IMR-90 (cell line): ENCODE data around the gene FRS3. TPM values are rescaled to one million over a fixed set of nuclear protein-coding genes. Genes with fewer than 3 reads are reported as not detected.

Source experiments
- ATAC-seq: fragments of 200-7000 bp; cut with Tn5 transposase; 2 replicates; pipeline ENCODE4 v1.9.1; 2020; ENCODE audit warnings: low read depth, mild to moderate bottlenecking, moderate library complexity
- BruUV-seq: library from RNA; stranded (reverse); fragments of 400-500 nt; replicated peaks from 2 replicates; lab custom pipeline; 2021; lab: Mats Ljungman, UMichigan
- CTCF ChIA-PET: fragments of 300-600 bp; formaldehyde crosslinking; extraction: SDS; loops from one replicate; lab custom pipeline; 2021; ENCODE audit warnings: antibody characterized with exemption; lab: Yijun Ruan, JAX
- POLR2A ChIA-PET: fragments of 300-600 bp; sonication (Branson Sonifier 250); formaldehyde crosslinking; loops from one replicate; lab custom pipeline; 2022; ENCODE audit warnings: antibody characterized with exemption; ENCODE audit not compliant: unreplicated experiment; lab: Charles Lee
- DNase-seq: peaks from one replicate; pipeline ENCODE4 v3.0.0; 2013
- H2AFZ ChIP-seq: replicated peaks from 2 replicates; pipeline ENCODE3; 2013; ENCODE audit warnings: low read length, mild to moderate bottlenecking; ENCODE audit not compliant: poor library complexity
- H2AK5ac ChIP-seq: 2 replicates; pipeline ENCODE4 v1.6.1; 2013; ENCODE audit warnings: low read depth, low read length, inconsistent platforms
- H2AK9ac ChIP-seq: replicated peaks from 2 replicates; pipeline ENCODE3; 2013; ENCODE audit warnings: mild to moderate bottlenecking, low read depth, low read length, moderate library complexity; ENCODE audit not compliant: poor library complexity
- H2BK120ac ChIP-seq: 2 replicates; pipeline ENCODE4 v1.6.1; 2013; ENCODE audit warnings: low read depth, low read length, inconsistent platforms
- H2BK15ac ChIP-seq: 3 replicates; pipeline ENCODE4 v1.6.1; 2013; ENCODE audit warnings: low read depth, low read length, inconsistent platforms
- H2BK20ac ChIP-seq: 2 replicates; pipeline ENCODE4 v1.6.1; 2013; ENCODE audit warnings: low read depth, mild to moderate bottlenecking, inconsistent platforms, low read length, moderate library complexity
- H2BK5ac ChIP-seq: 2 replicates; pipeline ENCODE4 v1.6.1; 2013; ENCODE audit warnings: mild to moderate bottlenecking, low read depth, low read length, inconsistent platforms; ENCODE audit not compliant: poor library complexity, severe bottlenecking
- H3K14ac ChIP-seq: replicated peaks from 2 replicates; pipeline ENCODE4 v1.6.1; 2013; ENCODE audit warnings: low read depth, low read length, inconsistent platforms
- H3K18ac ChIP-seq: 2 replicates; pipeline ENCODE4 v1.6.1; 2013; ENCODE audit warnings: low read depth, low read length, control low read depth
- H3K23ac ChIP-seq: 2 replicates; pipeline ENCODE4 v1.6.1; 2013; ENCODE audit warnings: low read depth, low read length, inconsistent platforms
- H3K27ac ChIP-seq: 2 replicates; pipeline ENCODE4 v1.5.1; 2013; ENCODE audit warnings: mild to moderate bottlenecking, control low read depth, low read length; ENCODE audit not compliant: insufficient read depth
- H3K27me3 ChIP-seq: 2 replicates; pipeline ENCODE4 v1.6.1; 2013; ENCODE audit warnings: low read length; ENCODE audit not compliant: control insufficient read depth, insufficient read depth
- H3K36me3 ChIP-seq: 2 replicates; pipeline ENCODE4 v1.6.1; 2013; ENCODE audit warnings: low read length, mixed read lengths; ENCODE audit not compliant: control insufficient read depth, insufficient read depth
- H3K4ac ChIP-seq: 2 replicates; pipeline ENCODE4 v1.6.1; 2013; ENCODE audit warnings: low read depth, low read length, inconsistent platforms
- H3K4me1 ChIP-seq: 2 replicates; pipeline ENCODE4 v1.6.1; 2013; ENCODE audit warnings: low read length, mixed read lengths; ENCODE audit not compliant: control insufficient read depth, insufficient read depth
- H3K4me2 ChIP-seq: 2 replicates; pipeline ENCODE4 v1.6.1; 2013; ENCODE audit warnings: low read depth, mild to moderate bottlenecking, control low read depth, low read length, moderate library complexity
- H3K4me3 ChIP-seq: 2 replicates; pipeline ENCODE4 v1.5.1; 2013; ENCODE audit warnings: low read depth, mild to moderate bottlenecking, control low read depth, low read length, moderate library complexity; ENCODE audit not compliant: insufficient read depth
- H3K56ac ChIP-seq: 2 replicates; pipeline ENCODE4 v1.6.1; 2013; ENCODE audit warnings: low read length, inconsistent platforms; ENCODE audit not compliant: insufficient read depth; ENCODE audit errors: extremely low read depth
- H3K79me1 ChIP-seq, 2 experiments: 2 replicates each; pipeline ENCODE4 v1.6.1; 2013; ENCODE audit warnings: low read length in 2 of 2, inconsistent platforms in 1 of 2, low read depth in 1 of 2
- H3K9ac ChIP-seq: 2 replicates; pipeline ENCODE4 v1.6.1; 2013; ENCODE audit warnings: low read depth, low read length, control low read depth
- H3K9me1 ChIP-seq: 2 replicates; pipeline ENCODE4 v1.6.1; 2013; ENCODE audit warnings: low read length, inconsistent platforms; ENCODE audit not compliant: insufficient read depth
- H3K9me3 ChIP-seq: 2 replicates; pipeline ENCODE4 v1.6.1; 2013; ENCODE audit warnings: low read length; ENCODE audit not compliant: control insufficient read depth, insufficient read depth
- H4K20me1 ChIP-seq: 2 replicates; pipeline ENCODE4 v1.6.1; 2013; ENCODE audit warnings: low read length, inconsistent platforms; ENCODE audit not compliant: insufficient read depth
- H4K5ac ChIP-seq: 2 replicates; pipeline ENCODE4 v1.6.1; 2013; ENCODE audit warnings: mild to moderate bottlenecking, low read depth, low read length, control low read depth
- H4K8ac ChIP-seq, 2 experiments: 2 replicates each; pipeline ENCODE4 v1.6.1; 2013; ENCODE audit warnings: low read depth in 2 of 2, low read length in 2 of 2, control low read depth in 1 of 2, inconsistent platforms in 1 of 2
- H4K91ac ChIP-seq: 2 replicates; pipeline ENCODE4 v1.6.1; 2013; ENCODE audit warnings: low read depth, low read length, inconsistent platforms; ENCODE audit not compliant: insufficient read depth
- RAD21 ChIP-seq: IDR thresholded peaks from 2 replicates; pipeline ENCODE4 v1.6.1; 2012; ENCODE audit warnings: low read length, improper control_type of control experiment
- SMC3 ChIP-seq: fragments of 150-350 bp; IDR thresholded peaks from 2 replicates; pipeline ENCODE4 v1.6.1; 2016; ENCODE audit warnings: low read depth, mild to moderate bottlenecking, antibody characterized with exemption, low read length, moderate library complexity
- WGBS, 2 experiments: methylation state at CpG; one replicate each; pipeline versions ENCODE4 v1.1.5 to v1.1.7; 2013; ENCODE audit warnings: missing lambda C conversion rate in 2 of 2; ENCODE audit not compliant: insufficient read length in 1 of 2; ENCODE audit errors: extremely low coverage in 2 of 2; 5-methylcytosine and 5-hydroxymethylcytosine counted together
- dilution Hi-C: fragments of 300-500 bp; cut with HindIII; formaldehyde crosslinking; loops from one replicate; pipeline ENCODE4 v1.14.3; 2018; ENCODE audit warnings: low sequenced_read_pairs; ENCODE audit not compliant: unreplicated experiment
- in situ Hi-C: fragments of 300-500 bp; cut with MboI; formaldehyde crosslinking; loops from 3 replicates; pipeline ENCODE4 v1.14.3; 2019; ENCODE audit warnings: low sequenced_read_pairs, inconsistent platforms, mixed read lengths
- intact Hi-C: fragments of 100-400 bp; cut with micrococcal nuclease; formaldehyde crosslinking; loops from 2 replicates; pipeline ENCODE4 v1.10.0; 2022
- polyA plus RNA-seq, 3 experiments: library from polyadenylated mRNA; depleted of rRNA; stranded (reverse); fragments of >200 nt; gene quantifications; 2 replicates each; pipeline ENCODE4 v1.2.3, GENCODE V29; 2012; ENCODE audit warnings: low replicate concordance in 1 of 3
- total RNA-seq: library from RNA; depleted of rRNA; stranded (reverse); fragments of >200 nt; gene quantifications from 2 replicates; pipeline ENCODE4 v1.2.3, GENCODE V29; 2012
- TF ChIP-seq, protein P1 (sequence below): fragments of 150-350 bp; IDR thresholded peaks from 2 replicates; pipeline ENCODE4 v1.6.1; 2016; ENCODE audit warnings: low read depth, mild to moderate bottlenecking, low read length, moderate library complexity, borderline replicate concordance

Gene FRS3
- total and polyA plus RNA-seq, 2 of the 4 experiments (the other 2 are of a cell fraction), result 0.54 to 3.8 TPM

DNA sequence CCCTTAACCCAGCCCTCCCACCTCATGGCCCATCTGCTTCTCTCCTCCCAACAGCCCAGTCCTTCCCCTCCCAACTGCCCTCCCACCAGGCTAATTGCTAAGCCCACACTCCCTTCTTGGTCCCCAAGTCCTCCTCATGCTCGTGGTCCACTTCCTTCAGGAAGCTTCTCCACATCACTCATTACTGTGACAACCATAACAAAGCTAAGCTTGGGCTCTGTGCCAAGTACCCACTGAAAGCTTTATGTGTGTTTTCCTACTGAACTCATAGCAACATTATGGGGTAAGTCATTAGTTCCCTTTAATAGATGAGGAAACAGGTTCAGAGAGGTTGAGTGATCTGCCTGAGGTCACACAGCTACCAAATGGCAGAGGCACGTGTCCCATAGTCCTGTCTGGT is 16.2 kb downstream of the FRS3 start:
- in situ Hi-C loops, result no loop called here
- Histone ChIP-seq H3K27ac (no peak overlapping the region), H2AK9ac (no peak overlapping the region), H3K9me1 (no peaks in the 10 kb centered on the region; the same call in 1 of the 2 replicates), H4K20me1 (no peaks in the 10 kb centered on the region), H3K9ac (no peak overlapping the region), H2BK120ac (no peak overlapping the region), H2BK15ac (no peak overlapping the region), H3K36me3 (no peaks in the 10 kb centered on the region), H3K4ac (no peak overlapping the region), H3K4me3 (no peak overlapping the region), H3K9me3 (no peaks in the 10 kb centered on the region), H2AFZ (peak overlapping the region; percentile 26), H3K4me2 (no peak overlapping the region), H2BK20ac (no peak overlapping the region), H3K18ac (no peak overlapping the region), H2BK5ac (no peak overlapping the region), H4K91ac (no peak overlapping the region), H3K27me3 (peaks cover 14% of the 10 kb centered on the region; the same call in 1 of the 2 replicates), H3K14ac (no peak overlapping the region), H3K79me1 (no peaks in the 10 kb centered on the region), H3K56ac (no peak overlapping the region), H2AK5ac (no peak overlapping the region), H3K4me1 (peaks cover 5% of the 10 kb centered on the region; the same call in 1 of the 2 replicates), H3K23ac (no peak overlapping the region), H4K5ac (no peak overlapping the region), H4K8ac (no peak overlapping the region)
- CTCF ChIA-PET, result no interaction called here
- dilution Hi-C loops, result no loop called here
- 0% methylated on average over 1 of the region's 2 CpGs; no CpG with 5 or more reads in 1 of the 2 experiments for WGBS, 2 experiments
- ATAC-seq, result no peak
- BruUV-seq, result no TSS peak
- POLR2A ChIA-PET, result no interaction called here
- intact Hi-C loops, result no loop called here
- TF ChIP-seq SMC3 (no peak), RAD21 (no peak)
- TF ChIP-seq, protein P1, sequence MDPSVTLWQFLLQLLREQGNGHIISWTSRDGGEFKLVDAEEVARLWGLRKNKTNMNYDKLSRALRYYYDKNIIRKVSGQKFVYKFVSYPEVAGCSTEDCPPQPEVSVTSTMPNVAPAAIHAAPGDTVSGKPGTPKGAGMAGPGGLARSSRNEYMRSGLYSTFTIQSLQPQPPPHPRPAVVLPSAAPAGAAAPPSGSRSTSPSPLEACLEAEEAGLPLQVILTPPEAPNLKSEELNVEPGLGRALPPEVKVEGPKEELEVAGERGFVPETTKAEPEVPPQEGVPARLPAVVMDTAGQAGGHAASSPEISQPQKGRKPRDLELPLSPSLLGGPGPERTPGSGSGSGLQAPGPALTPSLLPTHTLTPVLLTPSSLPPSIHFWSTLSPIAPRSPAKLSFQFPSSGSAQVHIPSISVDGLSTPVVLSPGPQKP, result no peak
- DNase-seq, result no peak
